NB4 (cell line): ENCODE measurements around the gene ACOT7.

Source experiments
- MYC ChIP-seq: IDR thresholded peaks from 2 replicates; pipeline ENCODE4 v1.6.1; 2011; ENCODE audit warnings: low read depth, low read length
- POLR2A ChIP-seq: IDR thresholded peaks from 2 replicates; pipeline ENCODE4 v1.6.1; 2011; ENCODE audit warnings: mild to moderate bottlenecking; ENCODE audit not compliant: insufficient read length; ENCODE audit errors: extremely low read depth
- TF ChIP-seq, protein P1 (sequence below): IDR thresholded peaks from one replicate; pipeline ENCODE4 v1.5.1; 2012; ENCODE audit warnings: low read depth, low read length
- TF ChIP-seq, protein P2 (sequence below): IDR thresholded peaks from 2 replicates; pipeline ENCODE4 v1.6.1; 2011; ENCODE audit warnings: low read depth, low read length

DNA sequence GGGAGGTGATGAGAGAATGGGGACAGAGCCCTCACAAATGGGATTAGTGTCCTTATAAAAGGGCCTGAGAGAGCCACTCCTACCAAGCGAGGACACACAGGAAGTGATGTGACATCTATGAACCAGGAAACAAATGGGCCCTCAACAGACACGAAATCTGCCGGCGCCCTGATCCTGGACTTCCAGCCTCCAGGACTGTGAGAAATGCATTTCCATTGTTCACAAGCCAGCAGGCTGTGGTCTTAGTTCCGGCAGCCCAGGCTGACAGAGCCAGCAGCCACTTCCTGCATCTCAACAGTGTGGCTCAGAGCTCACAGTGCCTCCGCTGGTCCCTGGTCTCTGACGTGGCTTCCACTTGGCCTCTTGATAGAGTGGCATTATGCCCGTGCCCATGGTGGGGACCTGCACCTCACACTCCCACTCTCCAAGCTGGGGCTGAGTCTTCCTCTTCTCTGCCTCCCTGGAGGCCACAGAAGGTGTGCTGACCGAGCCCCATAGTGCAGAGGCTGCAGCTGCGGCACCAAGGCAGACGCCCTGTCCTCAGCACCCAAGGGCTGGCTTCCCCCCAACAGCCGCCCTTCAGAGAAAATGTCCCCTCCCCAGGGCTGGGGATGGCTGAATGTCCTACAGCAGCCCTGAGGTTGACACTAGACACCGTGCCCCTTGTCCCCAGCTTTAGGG, 44.9 kb downstream of the ACOT7 start:
- TF ChIP-seq POLR2A (no peak), MYC (no peak)
- TF ChIP-seq, protein P1, sequence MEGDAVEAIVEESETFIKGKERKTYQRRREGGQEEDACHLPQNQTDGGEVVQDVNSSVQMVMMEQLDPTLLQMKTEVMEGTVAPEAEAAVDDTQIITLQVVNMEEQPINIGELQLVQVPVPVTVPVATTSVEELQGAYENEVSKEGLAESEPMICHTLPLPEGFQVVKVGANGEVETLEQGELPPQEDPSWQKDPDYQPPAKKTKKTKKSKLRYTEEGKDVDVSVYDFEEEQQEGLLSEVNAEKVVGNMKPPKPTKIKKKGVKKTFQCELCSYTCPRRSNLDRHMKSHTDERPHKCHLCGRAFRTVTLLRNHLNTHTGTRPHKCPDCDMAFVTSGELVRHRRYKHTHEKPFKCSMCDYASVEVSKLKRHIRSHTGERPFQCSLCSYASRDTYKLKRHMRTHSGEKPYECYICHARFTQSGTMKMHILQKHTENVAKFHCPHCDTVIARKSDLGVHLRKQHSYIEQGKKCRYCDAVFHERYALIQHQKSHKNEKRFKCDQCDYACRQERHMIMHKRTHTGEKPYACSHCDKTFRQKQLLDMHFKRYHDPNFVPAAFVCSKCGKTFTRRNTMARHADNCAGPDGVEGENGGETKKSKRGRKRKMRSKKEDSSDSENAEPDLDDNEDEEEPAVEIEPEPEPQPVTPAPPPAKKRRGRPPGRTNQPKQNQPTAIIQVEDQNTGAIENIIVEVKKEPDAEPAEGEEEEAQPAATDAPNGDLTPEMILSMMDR: no peak
- TF ChIP-seq, protein P2, sequence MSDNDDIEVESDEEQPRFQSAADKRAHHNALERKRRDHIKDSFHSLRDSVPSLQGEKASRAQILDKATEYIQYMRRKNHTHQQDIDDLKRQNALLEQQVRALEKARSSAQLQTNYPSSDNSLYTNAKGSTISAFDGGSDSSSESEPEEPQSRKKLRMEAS: no peak
